Measurements from ENCODE around the gene IL37.

The IL37 gene

GRCh38 chr2:112962308-112963175 is 51.6 kb downstream of the IL37 start:
- no peak for DNase-seq

DNA sequence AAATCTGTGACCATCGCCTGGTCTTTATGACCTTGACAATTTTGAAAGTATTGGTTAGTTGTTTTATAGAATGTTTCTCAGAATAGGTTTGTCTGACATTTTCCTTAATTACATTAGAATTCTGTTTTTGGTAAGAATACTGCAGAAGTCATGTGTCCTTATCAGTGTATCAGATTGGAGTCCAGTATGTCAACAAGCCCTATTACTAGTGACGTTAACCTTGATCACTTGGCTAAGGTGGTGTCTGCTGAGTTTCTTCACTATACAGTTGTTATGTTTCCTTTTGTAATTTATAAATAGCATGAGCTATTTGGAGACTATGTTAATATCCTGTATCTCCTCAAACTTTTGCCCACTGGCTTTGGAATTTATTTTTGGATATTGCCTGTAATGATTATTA is 56.1 kb downstream of the IL37 start:
- no peak for DNase-seq
